RPMI8226 (cell line): ENCODE data around the gene BIN1.

ENCODE experiments used
- DNase-seq: peaks from one replicate; pipeline ENCODE4 v3.0.0-alpha.2; 2015

The BIN1 gene

GRCh38 chr2:127106991-127107621 lies at the start of gene BIN1:
TSS of gene BIN1 (minus strand) at chr2:127107154. CDS start at chr2:127106943, 211 bp downstream.
- DNase-seq, result peak; percentile 88

- no peak for DNase-seq
Observed at GRCh38 chr2:127155947-127156346, 49.0 kb upstream of the BIN1 start.

GRCh38 chr2:127155028-127155581 lies 48.2 kb upstream of the BIN1 start:
- no peak for DNase-seq

GRCh38 chr2:127154396-127154795 lies 47.4 kb upstream of the BIN1 start:
- DNase-seq, result no peak

- no peak for DNase-seq
Observed at GRCh38 chr2:127153691-127154158, 46.8 kb upstream of the BIN1 start.

GRCh38 chr2:127150996-127151395 lies 44.0 kb upstream of the BIN1 start:
- no peak for DNase-seq

GRCh38 chr2:127149384-127149783 lies 42.4 kb upstream of the BIN1 start:
- no peak for DNase-seq

GRCh38 chr2:127146820-127147502 lies 40.0 kb upstream of the BIN1 start:
- DNase-seq, result no peak

GRCh38 chr2:127146071-127146725 lies 39.2 kb upstream of the BIN1 start:
- DNase-seq, result no peak

GRCh38 chr2:127145280-127145895 lies 38.4 kb upstream of the BIN1 start:
- no peak for DNase-seq

GRCh38 chr2:127143841-127144782 lies 37.2 kb upstream of the BIN1 start:
- no peak for DNase-seq

GRCh38 chr2:127142663-127143630 lies 36.0 kb upstream of the BIN1 start:
- DNase-seq, result no peak

- no peak for DNase-seq
Observed at GRCh38 chr2:127140538-127140937, 33.6 kb upstream of the BIN1 start.

- no peak for DNase-seq
Observed at GRCh38 chr2:127139766-127140165, 32.8 kb upstream of the BIN1 start.

- DNase-seq, result no peak
Observed at GRCh38 chr2:127138281-127138680, 31.3 kb upstream of the BIN1 start.

GRCh38 chr2:127137741-127138140 lies 30.8 kb upstream of the BIN1 start:
- DNase-seq, result no peak

- DNase-seq, result no peak
Observed at GRCh38 chr2:127137225-127137624, 30.3 kb upstream of the BIN1 start.

- no peak for DNase-seq
Observed at GRCh38 chr2:127134833-127135830, 28.2 kb upstream of the BIN1 start.

GRCh38 chr2:127134235-127134634 lies 27.3 kb upstream of the BIN1 start:
- no peak for DNase-seq

- no peak for DNase-seq
Observed at GRCh38 chr2:127133793-127134192, 26.8 kb upstream of the BIN1 start.
